ENCODE results near the gene CST7. TPM values are rescaled to one million over a fixed set of nuclear protein-coding genes. Genes with fewer than 3 reads are reported as not detected.

CST7 gene
- total RNA-seq, 1 experiment from 2014 or later = not detected

DNA sequence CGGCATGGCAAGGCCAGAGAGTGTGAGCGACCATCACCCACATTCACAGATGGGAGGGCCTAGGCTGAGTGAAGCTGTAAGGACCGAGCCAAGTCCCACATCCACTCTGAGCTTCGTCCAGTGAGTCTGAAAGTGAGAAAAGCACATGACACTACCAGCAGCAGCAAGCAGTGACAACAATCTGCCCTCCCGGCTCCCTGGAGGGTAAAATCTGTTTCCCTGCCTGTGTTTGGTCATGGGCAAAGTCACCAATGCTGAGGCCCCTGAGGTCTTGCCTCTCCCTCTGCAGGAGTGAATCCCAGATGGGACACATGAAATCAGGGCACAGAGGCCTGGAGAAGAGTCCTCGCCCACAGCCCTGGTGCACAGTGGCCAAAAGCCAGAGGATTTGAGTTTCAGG is 6.4 kb upstream of the CST7 start:
- Histone ChIP-seq H3K56ac (ENCODE audit: insufficient read length, low read depth, low read length) (peak overlapping the region; percentile 44), H2AK5ac (ENCODE audit: insufficient read length, low read length) (no peak overlapping the region), H2BK20ac (ENCODE audit: low read depth, low read length, poor library complexity, severe bottlenecking) (no peak overlapping the region), H2BK12ac (ENCODE audit: insufficient read length, low read depth, low read length) (no peak overlapping the region), H2BK15ac (ENCODE audit: low read depth, low read length) (no peak overlapping the region), H3K9me3 (ENCODE audit: control insufficient read depth, low read depth, low read length) (no peaks in the 10 kb centered on the region), H3T11ph (ENCODE audit: low read length) (no peak overlapping the region), H2BK120ac (ENCODE audit: low read depth, low read length, poor library complexity, severe bottlenecking) (no peak overlapping the region), H3K4ac (ENCODE audit: low read depth, low read length) (no peak overlapping the region), H4K20me1 (ENCODE audit: control insufficient read depth, insufficient read depth, insufficient read length) (no peaks in the 10 kb centered on the region), H3K9ac (ENCODE audit: extremely low read depth, insufficient read length, low read length) (no peak overlapping the region), H3K14ac (ENCODE audit: insufficient read depth, low read length) (no peak overlapping the region; the same call in 1 of the 2 replicates), H3K27me3 (ENCODE audit: insufficient read depth, low read length) (no peaks in the 10 kb centered on the region), H3K18ac (ENCODE audit: insufficient read length, low read depth, low read length) (no peak overlapping the region), H4K91ac (ENCODE audit: insufficient read length, low read depth, low read length) (no peak overlapping the region), H2BK5ac (ENCODE audit: insufficient read length, low read length) (no peak overlapping the region), H3K79me2 (ENCODE audit: insufficient read depth, low read length) (no peaks in the 10 kb centered on the region), H2AFZ (ENCODE audit: low read length) (no peak overlapping the region), H3K4me2 (ENCODE audit: insufficient read depth, insufficient read length, low read length) (no peak overlapping the region), H4K8ac (replicated peaks; ENCODE audit: insufficient read length, low read depth, low read length) (no peak overlapping the region), H3K79me1 (ENCODE audit: insufficient read depth, low read depth, low read length, poor library complexity, severe bottlenecking) (no peaks in the 10 kb centered on the region), H3K27ac (ENCODE audit: insufficient read length, low read depth, low read length) (no peak overlapping the region), H3K23me2 (ENCODE audit: insufficient read length, low read depth, low read length, poor library complexity, severe bottlenecking) (no peaks in the 10 kb centered on the region), H3K23ac (ENCODE audit: insufficient read length, low read depth, low read length) (no peak overlapping the region), H4K5ac (ENCODE audit: insufficient read length, low read depth, low read length) (no peak overlapping the region), H3K4me1 (ENCODE audit: insufficient read depth, low read length) (no peaks in the 10 kb centered on the region)
- no peaks in the 10 kb centered on the region for H3K4me1 Mint-ChIP-seq
- H3K27me3 Mint-ChIP-seq (ENCODE audit: low read depth) = peaks cover 20% of the 10 kb centered on the region
- no peak overlapping the region for H3K4me3 Mint-ChIP-seq
- H3K9me3 Mint-ChIP-seq = peaks cover 40% of the 10 kb centered on the region in 2 experiments; a peak in 4 of 5 replicates
- TF ChIP-seq, protein P1, sequence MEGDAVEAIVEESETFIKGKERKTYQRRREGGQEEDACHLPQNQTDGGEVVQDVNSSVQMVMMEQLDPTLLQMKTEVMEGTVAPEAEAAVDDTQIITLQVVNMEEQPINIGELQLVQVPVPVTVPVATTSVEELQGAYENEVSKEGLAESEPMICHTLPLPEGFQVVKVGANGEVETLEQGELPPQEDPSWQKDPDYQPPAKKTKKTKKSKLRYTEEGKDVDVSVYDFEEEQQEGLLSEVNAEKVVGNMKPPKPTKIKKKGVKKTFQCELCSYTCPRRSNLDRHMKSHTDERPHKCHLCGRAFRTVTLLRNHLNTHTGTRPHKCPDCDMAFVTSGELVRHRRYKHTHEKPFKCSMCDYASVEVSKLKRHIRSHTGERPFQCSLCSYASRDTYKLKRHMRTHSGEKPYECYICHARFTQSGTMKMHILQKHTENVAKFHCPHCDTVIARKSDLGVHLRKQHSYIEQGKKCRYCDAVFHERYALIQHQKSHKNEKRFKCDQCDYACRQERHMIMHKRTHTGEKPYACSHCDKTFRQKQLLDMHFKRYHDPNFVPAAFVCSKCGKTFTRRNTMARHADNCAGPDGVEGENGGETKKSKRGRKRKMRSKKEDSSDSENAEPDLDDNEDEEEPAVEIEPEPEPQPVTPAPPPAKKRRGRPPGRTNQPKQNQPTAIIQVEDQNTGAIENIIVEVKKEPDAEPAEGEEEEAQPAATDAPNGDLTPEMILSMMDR (conservative IDR thresholded peaks at IDR 0.05) = no peak
- peaks cover 0 to 6% (median 2%) of the 10 kb centered on the region in 3 experiments; a peak in 3 of 7 replicates for H3K36me3 Mint-ChIP-seq (ENCODE audit: insufficient read depth in 1 of 3, low read depth in 3 of 3)
- H3K27ac Mint-ChIP-seq = no peak overlapping the region
- no peak for DNase-seq
- no CpG with 5 or more reads among the region's 6 CpGs for WGBS (ENCODE audit: extremely low coverage, insufficient read length, low lambda C conversion rate)
